C4-2B (cell line): Measurements from ENCODE around the gene PRKCE.

Source experiments
- ZFX ChIP-seq: fragments of 450-650 bp; IDR thresholded peaks from 2 replicates; pipeline ENCODE4 v1.6.1; 2017
- TF ChIP-seq, protein P1 (sequence below): fragments of 450-650 bp; conservative IDR thresholded peaks from 2 replicates; pipeline ENCODE4 v1.5.1; 2017; ENCODE audit warnings: mild to moderate bottlenecking

DNA sequence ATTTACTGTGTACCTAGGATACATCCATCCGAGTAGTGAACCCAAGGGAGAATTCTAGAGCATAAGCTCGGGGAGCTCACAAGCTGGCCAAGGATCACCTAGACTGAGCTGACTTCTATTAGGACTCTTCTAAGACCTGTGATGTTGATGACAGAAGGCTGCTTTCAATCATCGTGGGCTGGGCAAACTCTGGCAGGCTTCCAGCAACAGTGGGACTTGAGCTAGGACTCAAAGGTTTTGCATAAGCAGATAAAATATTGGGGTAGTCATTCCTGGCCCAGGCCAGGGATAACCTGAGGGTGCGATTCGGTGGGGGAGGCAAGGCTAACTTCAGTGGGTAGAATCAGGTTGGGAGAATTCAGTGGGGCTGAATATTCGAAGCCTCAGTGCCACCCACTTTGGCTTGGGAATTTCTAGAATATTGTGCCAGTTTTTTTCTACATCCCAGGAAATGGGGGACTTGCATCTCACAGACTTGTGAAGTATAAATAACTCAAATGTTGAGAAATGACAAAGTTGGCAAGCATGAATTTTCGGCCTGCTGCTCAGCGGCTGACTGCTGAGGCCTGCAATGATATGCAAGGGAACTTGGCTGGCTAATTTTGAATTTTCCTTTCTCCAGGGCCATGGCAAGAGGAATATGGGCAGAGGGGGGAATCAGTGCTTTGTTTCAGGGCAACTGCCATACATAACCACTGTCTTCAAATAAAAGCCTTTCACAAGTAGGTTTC, 274.3 kb downstream of the PRKCE start:
- TF ChIP-seq, protein P1, sequence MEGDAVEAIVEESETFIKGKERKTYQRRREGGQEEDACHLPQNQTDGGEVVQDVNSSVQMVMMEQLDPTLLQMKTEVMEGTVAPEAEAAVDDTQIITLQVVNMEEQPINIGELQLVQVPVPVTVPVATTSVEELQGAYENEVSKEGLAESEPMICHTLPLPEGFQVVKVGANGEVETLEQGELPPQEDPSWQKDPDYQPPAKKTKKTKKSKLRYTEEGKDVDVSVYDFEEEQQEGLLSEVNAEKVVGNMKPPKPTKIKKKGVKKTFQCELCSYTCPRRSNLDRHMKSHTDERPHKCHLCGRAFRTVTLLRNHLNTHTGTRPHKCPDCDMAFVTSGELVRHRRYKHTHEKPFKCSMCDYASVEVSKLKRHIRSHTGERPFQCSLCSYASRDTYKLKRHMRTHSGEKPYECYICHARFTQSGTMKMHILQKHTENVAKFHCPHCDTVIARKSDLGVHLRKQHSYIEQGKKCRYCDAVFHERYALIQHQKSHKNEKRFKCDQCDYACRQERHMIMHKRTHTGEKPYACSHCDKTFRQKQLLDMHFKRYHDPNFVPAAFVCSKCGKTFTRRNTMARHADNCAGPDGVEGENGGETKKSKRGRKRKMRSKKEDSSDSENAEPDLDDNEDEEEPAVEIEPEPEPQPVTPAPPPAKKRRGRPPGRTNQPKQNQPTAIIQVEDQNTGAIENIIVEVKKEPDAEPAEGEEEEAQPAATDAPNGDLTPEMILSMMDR: no peak
- TF ChIP-seq ZFX: no peak
